IMR-90 (cell line): ENCODE results near the gene CDC25A. TPM values are rescaled to one million over a fixed set of nuclear protein-coding genes. Genes with fewer than 3 reads are reported as not detected.

Experiments
- ATAC-seq: fragments of 200-7000 bp; cut with Tn5 transposase; 2 replicates; pipeline ENCODE4 v1.9.1; 2020; ENCODE audit warnings: low read depth, mild to moderate bottlenecking, moderate library complexity
- BruUV-seq: library from RNA; stranded (reverse); fragments of 400-500 nt; replicated peaks from 2 replicates; lab custom pipeline; 2021; lab: Mats Ljungman, UMichigan
- CTCF ChIA-PET: fragments of 300-600 bp; formaldehyde crosslinking; extraction: SDS; loops from one replicate; lab custom pipeline; 2021; ENCODE audit warnings: antibody characterized with exemption; lab: Yijun Ruan, JAX
- POLR2A ChIA-PET: fragments of 300-600 bp; sonication (Branson Sonifier 250); formaldehyde crosslinking; loops from one replicate; lab custom pipeline; 2022; ENCODE audit warnings: antibody characterized with exemption; ENCODE audit not compliant: unreplicated experiment; lab: Charles Lee
- DNase-seq: peaks from one replicate; pipeline ENCODE4 v3.0.0; 2013
- H2AFZ ChIP-seq: replicated peaks from 2 replicates; pipeline ENCODE3; 2013; ENCODE audit warnings: low read length, mild to moderate bottlenecking; ENCODE audit not compliant: poor library complexity
- H2AK5ac ChIP-seq: 2 replicates; pipeline ENCODE4 v1.6.1; 2013; ENCODE audit warnings: low read depth, low read length, inconsistent platforms
- H2AK9ac ChIP-seq: replicated peaks from 2 replicates; pipeline ENCODE3; 2013; ENCODE audit warnings: mild to moderate bottlenecking, low read depth, low read length, moderate library complexity; ENCODE audit not compliant: poor library complexity
- H2BK120ac ChIP-seq: 2 replicates; pipeline ENCODE4 v1.6.1; 2013; ENCODE audit warnings: low read depth, low read length, inconsistent platforms
- H2BK15ac ChIP-seq: 3 replicates; pipeline ENCODE4 v1.6.1; 2013; ENCODE audit warnings: low read depth, low read length, inconsistent platforms
- H2BK20ac ChIP-seq: 2 replicates; pipeline ENCODE4 v1.6.1; 2013; ENCODE audit warnings: low read depth, mild to moderate bottlenecking, inconsistent platforms, low read length, moderate library complexity
- H2BK5ac ChIP-seq: 2 replicates; pipeline ENCODE4 v1.6.1; 2013; ENCODE audit warnings: mild to moderate bottlenecking, low read depth, low read length, inconsistent platforms; ENCODE audit not compliant: poor library complexity, severe bottlenecking
- H3K14ac ChIP-seq: replicated peaks from 2 replicates; pipeline ENCODE4 v1.6.1; 2013; ENCODE audit warnings: low read depth, low read length, inconsistent platforms
- H3K18ac ChIP-seq: 2 replicates; pipeline ENCODE4 v1.6.1; 2013; ENCODE audit warnings: low read depth, low read length, control low read depth
- H3K23ac ChIP-seq: 2 replicates; pipeline ENCODE4 v1.6.1; 2013; ENCODE audit warnings: low read depth, low read length, inconsistent platforms
- H3K27ac ChIP-seq: 2 replicates; pipeline ENCODE4 v1.5.1; 2013; ENCODE audit warnings: mild to moderate bottlenecking, control low read depth, low read length; ENCODE audit not compliant: insufficient read depth
- H3K27me3 ChIP-seq: 2 replicates; pipeline ENCODE4 v1.6.1; 2013; ENCODE audit warnings: low read length; ENCODE audit not compliant: control insufficient read depth, insufficient read depth
- H3K36me3 ChIP-seq: 2 replicates; pipeline ENCODE4 v1.6.1; 2013; ENCODE audit warnings: low read length, mixed read lengths; ENCODE audit not compliant: control insufficient read depth, insufficient read depth
- H3K4ac ChIP-seq: 2 replicates; pipeline ENCODE4 v1.6.1; 2013; ENCODE audit warnings: low read depth, low read length, inconsistent platforms
- H3K4me1 ChIP-seq: 2 replicates; pipeline ENCODE4 v1.6.1; 2013; ENCODE audit warnings: low read length, mixed read lengths; ENCODE audit not compliant: control insufficient read depth, insufficient read depth
- H3K4me2 ChIP-seq: 2 replicates; pipeline ENCODE4 v1.6.1; 2013; ENCODE audit warnings: low read depth, mild to moderate bottlenecking, control low read depth, low read length, moderate library complexity
- H3K4me3 ChIP-seq: 2 replicates; pipeline ENCODE4 v1.5.1; 2013; ENCODE audit warnings: low read depth, mild to moderate bottlenecking, control low read depth, low read length, moderate library complexity; ENCODE audit not compliant: insufficient read depth
- H3K56ac ChIP-seq: 2 replicates; pipeline ENCODE4 v1.6.1; 2013; ENCODE audit warnings: low read length, inconsistent platforms; ENCODE audit not compliant: insufficient read depth; ENCODE audit errors: extremely low read depth
- H3K79me1 ChIP-seq, 2 experiments: 2 replicates each; pipeline ENCODE4 v1.6.1; 2013; ENCODE audit warnings: low read length in 2 of 2, inconsistent platforms in 1 of 2, low read depth in 1 of 2
- H3K9ac ChIP-seq: 2 replicates; pipeline ENCODE4 v1.6.1; 2013; ENCODE audit warnings: low read depth, low read length, control low read depth
- H3K9me1 ChIP-seq: 2 replicates; pipeline ENCODE4 v1.6.1; 2013; ENCODE audit warnings: low read length, inconsistent platforms; ENCODE audit not compliant: insufficient read depth
- H3K9me3 ChIP-seq: 2 replicates; pipeline ENCODE4 v1.6.1; 2013; ENCODE audit warnings: low read length; ENCODE audit not compliant: control insufficient read depth, insufficient read depth
- H4K20me1 ChIP-seq: 2 replicates; pipeline ENCODE4 v1.6.1; 2013; ENCODE audit warnings: low read length, inconsistent platforms; ENCODE audit not compliant: insufficient read depth
- H4K5ac ChIP-seq: 2 replicates; pipeline ENCODE4 v1.6.1; 2013; ENCODE audit warnings: mild to moderate bottlenecking, low read depth, low read length, control low read depth
- H4K8ac ChIP-seq, 2 experiments: 2 replicates each; pipeline ENCODE4 v1.6.1; 2013; ENCODE audit warnings: low read depth in 2 of 2, low read length in 2 of 2, control low read depth in 1 of 2, inconsistent platforms in 1 of 2
- H4K91ac ChIP-seq: 2 replicates; pipeline ENCODE4 v1.6.1; 2013; ENCODE audit warnings: low read depth, low read length, inconsistent platforms; ENCODE audit not compliant: insufficient read depth
- CEBPB ChIP-seq: IDR thresholded peaks from 2 replicates; pipeline ENCODE4 v1.6.1; 2012; ENCODE audit warnings: low read depth, low read length, improper control_type of control experiment
- CHD1 ChIP-seq: IDR thresholded peaks from 2 replicates; pipeline ENCODE4 v1.6.1; 2012; ENCODE audit warnings: low read depth, low read length, improper control_type of control experiment
- FOS ChIP-seq: fragments of 150-350 bp; IDR thresholded peaks from 2 replicates; pipeline ENCODE4 v1.6.1; 2016; ENCODE audit warnings: low read depth, low read length
- MAFK ChIP-seq: IDR thresholded peaks from 2 replicates; pipeline ENCODE4 v1.6.1; 2012; ENCODE audit warnings: low read depth, low read length, improper control_type of control experiment
- MAZ ChIP-seq: IDR thresholded peaks from 2 replicates; pipeline ENCODE4 v1.6.1; 2012; ENCODE audit warnings: low read depth, mild to moderate bottlenecking, low read length, improper control_type of control experiment, moderate library complexity, borderline replicate concordance
- MXI1 ChIP-seq: IDR thresholded peaks from 2 replicates; pipeline ENCODE4 v1.6.1; 2012; ENCODE audit warnings: low read depth, mild to moderate bottlenecking, low read length, moderate library complexity, borderline replicate concordance
- RAD21 ChIP-seq: IDR thresholded peaks from 2 replicates; pipeline ENCODE4 v1.6.1; 2012; ENCODE audit warnings: low read length, improper control_type of control experiment
- RCOR1 ChIP-seq: IDR thresholded peaks from 2 replicates; pipeline ENCODE4 v1.6.1; 2012; ENCODE audit warnings: mild to moderate bottlenecking, low read length, improper control_type of control experiment; ENCODE audit not compliant: insufficient replicate concordance
- RFX5 ChIP-seq: IDR thresholded peaks from 2 replicates; pipeline ENCODE4 v1.8.0; 2012; ENCODE audit warnings: low read depth, mild to moderate bottlenecking, low read length, moderate library complexity
- SMC3 ChIP-seq: fragments of 150-350 bp; IDR thresholded peaks from 2 replicates; pipeline ENCODE4 v1.6.1; 2016; ENCODE audit warnings: low read depth, mild to moderate bottlenecking, antibody characterized with exemption, low read length, moderate library complexity
- USF2 ChIP-seq: fragments of 150-350 bp; IDR thresholded peaks from 2 replicates; pipeline ENCODE4 v1.6.1; 2017; ENCODE audit warnings: mild to moderate bottlenecking, antibody characterized with exemption, low read length, low read depth
- WGBS, 2 experiments: methylation state at CpG; one replicate each; pipeline versions ENCODE4 v1.1.5 to v1.1.7; 2013; ENCODE audit warnings: missing lambda C conversion rate in 2 of 2; ENCODE audit not compliant: insufficient read length in 1 of 2; ENCODE audit errors: extremely low coverage in 2 of 2; 5-methylcytosine and 5-hydroxymethylcytosine counted together
- dilution Hi-C: fragments of 300-500 bp; cut with HindIII; formaldehyde crosslinking; loops from one replicate; pipeline ENCODE4 v1.14.3; 2018; ENCODE audit warnings: low sequenced_read_pairs; ENCODE audit not compliant: unreplicated experiment
- in situ Hi-C: fragments of 300-500 bp; cut with MboI; formaldehyde crosslinking; loops from 3 replicates; pipeline ENCODE4 v1.14.3; 2019; ENCODE audit warnings: low sequenced_read_pairs, inconsistent platforms, mixed read lengths
- intact Hi-C: fragments of 100-400 bp; cut with micrococcal nuclease; formaldehyde crosslinking; loops from 2 replicates; pipeline ENCODE4 v1.10.0; 2022
- polyA plus RNA-seq, 3 experiments: library from polyadenylated mRNA; depleted of rRNA; stranded (reverse); fragments of >200 nt; gene quantifications; 2 replicates each; pipeline ENCODE4 v1.2.3, GENCODE V29; 2012; ENCODE audit warnings: low replicate concordance in 1 of 3
- total RNA-seq: library from RNA; depleted of rRNA; stranded (reverse); fragments of >200 nt; gene quantifications from 2 replicates; pipeline ENCODE4 v1.2.3, GENCODE V29; 2012
- TF ChIP-seq, protein P1 (sequence below): fragments of 150-350 bp; IDR thresholded peaks from 2 replicates; pipeline ENCODE4 v1.6.1; 2016; ENCODE audit warnings: low read depth, mild to moderate bottlenecking, low read length, moderate library complexity, borderline replicate concordance
- TF ChIP-seq, protein P2 (sequence below): conservative IDR thresholded peaks from 2 replicates; pipeline ENCODE4 v1.5.1; 2012; ENCODE audit warnings: mild to moderate bottlenecking, low read depth, low read length, improper control_type of control experiment

Gene CDC25A
- total and polyA plus RNA-seq, 2 of the 4 experiments (the other 2 are of a cell fraction), result 4.2 to 10.6 TPM

GRCh38 chr3:48129921-48130320 lies 58.3 kb downstream of the CDC25A start:
- Histone ChIP-seq H3K18ac (peak overlapping the region; percentile 18; the same call in 1 of the 2 replicates), H2AK9ac (peak overlapping the region; percentile 48), H3K14ac (peak overlapping the region; percentile 75), H3K56ac (no peak overlapping the region), H3K4me2 (peak overlapping the region; percentile 78; the same call in 1 of the 2 replicates), H3K36me3 (no peaks in the 10 kb centered on the region), H2AFZ (no peak overlapping the region), H3K23ac (peak overlapping the region; percentile 86; the same call in 1 of the 2 replicates), H2BK20ac (peak overlapping the region; percentile 72), H3K4me3 (no peak overlapping the region), H3K9me1 (peaks cover 16% of the 10 kb centered on the region), H4K8ac (peak overlapping the region; percentile 0 to 76; a peak in 3 of 4 replicates), H3K79me1 (peaks cover 0 to 7% of the 10 kb centered on the region in 2 experiments; a peak in 1 of 4 replicates), H3K4me1 (peaks cover 16% of the 10 kb centered on the region), H4K91ac (peak overlapping the region; percentile 76; the same call in 1 of the 2 replicates), H3K9me3 (no peaks in the 10 kb centered on the region), H3K9ac (no peak overlapping the region), H2BK15ac (peak overlapping the region; percentile 12; the same call in 1 of the 3 replicates), H4K20me1 (peaks cover 6% of the 10 kb centered on the region; the same call in 1 of the 2 replicates), H2AK5ac (peak overlapping the region; percentile 74), H2BK5ac (peak overlapping the region; percentile 78), H2BK120ac (peak overlapping the region; percentile 75), H3K27me3 (no peaks in the 10 kb centered on the region), H4K5ac (no peak overlapping the region; the same call in 1 of the 2 replicates), H3K4ac (peak overlapping the region; percentile 86), H3K27ac (peak overlapping the region; percentile 74; the same call in 1 of the 2 replicates)
- BruUV-seq, result no TSS peak
- ChIA-PET POLR2A (no interaction called here), CTCF (interaction anchor here (0.6 kb wide), 2 partner anchors 19 to 340 kb away, joined by 3 read pairs; no protein-coding TSS in a partner anchor)
- ATAC-seq (peak; percentile 30), DNase-seq (peak; percentile 81)
- WGBS, 2 experiments, result no CpG with 5 or more reads among the region's 2 CpGs
- dilution Hi-C loops (no loop called here), in situ Hi-C loops (no loop called here), intact Hi-C loops (no loop called here)
- TF ChIP-seq RFX5 (no peak), SMC3 (no peak; the same call in 1 of the 2 replicates), CHD1 (no peak), RAD21 (no peak), MAZ (no peak), MXI1 (no peak), MAFK (no peak), CEBPB (peak; percentile 36; the same call in 1 of the 2 replicates), FOS (peak; percentile 28; the same call in 1 of the 2 replicates), RCOR1 (no peak), USF2 (no peak)
- TF ChIP-seq, protein P1, sequence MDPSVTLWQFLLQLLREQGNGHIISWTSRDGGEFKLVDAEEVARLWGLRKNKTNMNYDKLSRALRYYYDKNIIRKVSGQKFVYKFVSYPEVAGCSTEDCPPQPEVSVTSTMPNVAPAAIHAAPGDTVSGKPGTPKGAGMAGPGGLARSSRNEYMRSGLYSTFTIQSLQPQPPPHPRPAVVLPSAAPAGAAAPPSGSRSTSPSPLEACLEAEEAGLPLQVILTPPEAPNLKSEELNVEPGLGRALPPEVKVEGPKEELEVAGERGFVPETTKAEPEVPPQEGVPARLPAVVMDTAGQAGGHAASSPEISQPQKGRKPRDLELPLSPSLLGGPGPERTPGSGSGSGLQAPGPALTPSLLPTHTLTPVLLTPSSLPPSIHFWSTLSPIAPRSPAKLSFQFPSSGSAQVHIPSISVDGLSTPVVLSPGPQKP, result no peak
- TF ChIP-seq, protein P2, sequence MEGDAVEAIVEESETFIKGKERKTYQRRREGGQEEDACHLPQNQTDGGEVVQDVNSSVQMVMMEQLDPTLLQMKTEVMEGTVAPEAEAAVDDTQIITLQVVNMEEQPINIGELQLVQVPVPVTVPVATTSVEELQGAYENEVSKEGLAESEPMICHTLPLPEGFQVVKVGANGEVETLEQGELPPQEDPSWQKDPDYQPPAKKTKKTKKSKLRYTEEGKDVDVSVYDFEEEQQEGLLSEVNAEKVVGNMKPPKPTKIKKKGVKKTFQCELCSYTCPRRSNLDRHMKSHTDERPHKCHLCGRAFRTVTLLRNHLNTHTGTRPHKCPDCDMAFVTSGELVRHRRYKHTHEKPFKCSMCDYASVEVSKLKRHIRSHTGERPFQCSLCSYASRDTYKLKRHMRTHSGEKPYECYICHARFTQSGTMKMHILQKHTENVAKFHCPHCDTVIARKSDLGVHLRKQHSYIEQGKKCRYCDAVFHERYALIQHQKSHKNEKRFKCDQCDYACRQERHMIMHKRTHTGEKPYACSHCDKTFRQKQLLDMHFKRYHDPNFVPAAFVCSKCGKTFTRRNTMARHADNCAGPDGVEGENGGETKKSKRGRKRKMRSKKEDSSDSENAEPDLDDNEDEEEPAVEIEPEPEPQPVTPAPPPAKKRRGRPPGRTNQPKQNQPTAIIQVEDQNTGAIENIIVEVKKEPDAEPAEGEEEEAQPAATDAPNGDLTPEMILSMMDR, result no peak
